Keratinocyte (primary cell): ENCODE results near the gene UBE2D2. TPM values are rescaled to one million over a fixed set of nuclear protein-coding genes. Genes with fewer than 3 reads are reported as not detected.

ENCODE experiments used
- DNase-seq: peaks from one replicate; pipeline ENCODE4 v3.0.0-alpha.2; 2011; ENCODE audit warnings: low read depth, missing footprints, low spot score
- FAIRE-seq: peaks from 2 replicates; lab custom pipeline; 2011; peaks lifted over from hg19 to GRCh38; lab: Jason Lieb, UNC
- H2AFZ ChIP-seq: 2 replicates; pipeline ENCODE4 v1.6.0; 2012; ENCODE audit warnings: low read length, control low read depth, inconsistent platforms; ENCODE audit not compliant: control insufficient read depth
- H3K27ac ChIP-seq: 2 replicates; pipeline ENCODE4 v1.5.1; 2011; ENCODE audit warnings: low read length; ENCODE audit not compliant: control insufficient read depth, insufficient read depth
- H3K27me3 ChIP-seq: 3 replicates; pipeline ENCODE4 v1.6.0; 2011; ENCODE audit warnings: low read length; ENCODE audit not compliant: control insufficient read depth, insufficient read depth; ENCODE audit errors: extremely low read depth
- H3K36me3 ChIP-seq, 2 experiments: 2 replicates in 1 of 2; 3 replicates in 1 of 2; pipeline ENCODE4 v1.5.1; 2011; ENCODE audit warnings: low read length in 2 of 2, mild to moderate bottlenecking in 1 of 2; ENCODE audit not compliant: control insufficient read depth in 2 of 2, insufficient read depth in 2 of 2; ENCODE audit errors: extremely low read depth in 1 of 2
- H3K4me1 ChIP-seq: 3 replicates; pipeline ENCODE4 v1.5.1; 2011; ENCODE audit warnings: low read length; ENCODE audit not compliant: control insufficient read depth, insufficient read depth; ENCODE audit errors: extremely low read depth
- H3K4me2 ChIP-seq: 3 replicates; pipeline ENCODE4 v1.6.0; 2011; ENCODE audit warnings: low read depth, low read length; ENCODE audit not compliant: control insufficient read depth, insufficient read depth; ENCODE audit errors: extremely low read depth
- H3K4me3 ChIP-seq, 3 experiments: fragments of 200-600 bp in 1 of 3; sonication (generic) in 1 of 3; 2 replicates in 2 of 3; 3 replicates in 1 of 3; pipeline ENCODE4 v1.5.1; 2011 to 2016; ENCODE audit warnings: low read length in 3 of 3, mild to moderate bottlenecking in 3 of 3, control low read depth in 2 of 3, inconsistent platforms in 1 of 3, low read depth in 1 of 3, mixed read lengths in 1 of 3, mixed run types in 1 of 3, moderate library complexity in 1 of 3; ENCODE audit not compliant: control insufficient read depth in 2 of 3, insufficient read depth in 2 of 3; ENCODE audit errors: extremely low read depth in 1 of 3
- H3K79me2 ChIP-seq: 2 replicates; pipeline ENCODE4 v1.6.0; 2012; ENCODE audit warnings: low read length; ENCODE audit not compliant: control insufficient read depth, insufficient read depth
- H3K9ac ChIP-seq: 3 replicates; pipeline ENCODE4 v1.6.0; 2011; ENCODE audit warnings: low read length; ENCODE audit not compliant: control insufficient read depth, insufficient read depth; ENCODE audit errors: extremely low read depth
- H3K9me1 ChIP-seq: 3 replicates; pipeline ENCODE4 v1.6.0; 2011; ENCODE audit warnings: low read length; ENCODE audit not compliant: control insufficient read depth, insufficient read depth; ENCODE audit errors: extremely low read depth
- H3K9me3 ChIP-seq: 2 replicates; pipeline ENCODE4 v1.5.1; 2012; ENCODE audit warnings: low read depth, low read length; ENCODE audit not compliant: control insufficient read depth
- H4K20me1 ChIP-seq: 3 replicates; pipeline ENCODE4 v1.6.0; 2011; ENCODE audit warnings: low read length; ENCODE audit not compliant: control insufficient read depth, insufficient read depth; ENCODE audit errors: extremely low read depth
- EZH2 ChIP-seq: IDR thresholded peaks from one replicate; pipeline ENCODE4 v1.6.1; 2012; ENCODE audit warnings: inconsistent platforms, mild to moderate bottlenecking, low read length, moderate library complexity
- dilution Hi-C: fragments of 300-500 bp; cut with MboI; formaldehyde crosslinking; loops from one replicate; pipeline ENCODE4 v1.7.0; 2020; ENCODE audit warnings: low sequenced_read_pairs; ENCODE audit not compliant: extremely low pct_ligation_motif_present
- polyA plus RNA-seq, 5 experiments: library from polyadenylated mRNA; depleted of rRNA in 3 of 5; stranded (reverse) in 3 of 5; stranded (forward) in 1 of 5; unstranded in 1 of 5; fragments of >200 nt; gene quantifications; 1 replicate in 1 of 5; 2 replicates in 3 of 5; 3 replicates in 1 of 5; pipeline versions ENCODE4 v1.2.1 to v1.2.3, GENCODE V29; 2011 to 2012; ENCODE audit warnings: missing spikeins in 2 of 5, low read depth in 1 of 5, low replicate concordance in 1 of 5
- TF ChIP-seq, protein P1 (sequence below), 3 experiments: IDR thresholded peaks in 1 of 3; conservative IDR thresholded peaks in 1 of 3; optimal IDR thresholded peaks in 1 of 3; 2 replicates in 2 of 3; 3 replicates in 1 of 3; pipeline versions ENCODE3 to v1.5.1; 2011; ENCODE audit warnings: low read length in 3 of 3, mild to moderate bottlenecking in 3 of 3, moderate library complexity in 2 of 3, control low read depth in 1 of 3, inconsistent platforms in 1 of 3; ENCODE audit not compliant: insufficient read depth in 2 of 3; ENCODE audit errors: extremely low read depth in 1 of 3

The UBE2D2 gene
- polyA plus RNA-seq, 1 donor (not counting 4 experiments of a cell fraction or from before 2014, with no cell fraction given): 127 TPM

DNA sequence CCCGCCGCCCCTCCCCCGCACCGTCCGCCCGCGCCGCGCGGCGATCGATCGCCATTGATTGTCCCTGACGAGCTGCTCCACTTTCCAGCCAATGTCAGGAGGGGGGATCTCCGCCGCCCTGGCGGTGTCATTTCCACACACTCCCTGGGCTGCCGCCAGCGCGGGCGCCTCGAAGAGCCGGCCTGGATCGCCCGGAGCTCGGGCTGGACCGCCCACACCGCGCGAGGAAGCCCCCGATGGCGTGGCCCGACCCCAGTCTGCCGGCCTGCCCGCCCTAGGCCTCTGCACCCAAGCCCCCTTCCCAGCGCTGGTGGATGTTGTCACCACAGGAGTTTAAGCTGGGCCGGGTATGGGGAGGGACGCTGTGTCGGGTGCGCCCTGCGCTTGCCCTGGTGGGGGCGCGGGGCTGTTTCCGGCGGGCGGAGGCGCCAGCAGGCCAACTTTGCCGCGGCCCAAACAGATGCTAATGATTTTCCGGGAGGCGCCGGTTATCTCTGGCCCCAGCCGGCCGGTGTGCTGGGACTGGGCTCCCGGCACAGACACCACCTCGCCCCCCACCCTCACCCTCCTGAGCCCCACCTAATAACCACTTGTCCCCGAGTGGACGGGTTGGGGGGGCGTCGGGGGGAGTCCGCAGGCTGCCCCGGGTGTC lies 76.4 kb downstream of the UBE2D2 start:
- no peak overlapping the region for H3K9ac ChIP-seq
- peaks cover 1 to 4% of the 10 kb centered on the region in 2 experiments for H3K36me3 ChIP-seq
- dilution Hi-C loops: no loop called here
- no peaks in the 10 kb centered on the region for H3K9me3 ChIP-seq
- DNase-seq (no peak), FAIRE-seq (no peak)
- no peak overlapping the region for H2AFZ ChIP-seq
- H4K20me1 ChIP-seq: peaks cover 4% of the 10 kb centered on the region
- peaks cover 25% of the 10 kb centered on the region for H3K4me1 ChIP-seq
- H3K27ac ChIP-seq: no peak overlapping the region
- peak overlapping the region; percentile 59 for H3K4me2 ChIP-seq
- H3K4me3 ChIP-seq: peak overlapping the region in 1 of 3 experiments; percentile 37
- TF ChIP-seq EZH2: no peak
- TF ChIP-seq, protein P1, sequence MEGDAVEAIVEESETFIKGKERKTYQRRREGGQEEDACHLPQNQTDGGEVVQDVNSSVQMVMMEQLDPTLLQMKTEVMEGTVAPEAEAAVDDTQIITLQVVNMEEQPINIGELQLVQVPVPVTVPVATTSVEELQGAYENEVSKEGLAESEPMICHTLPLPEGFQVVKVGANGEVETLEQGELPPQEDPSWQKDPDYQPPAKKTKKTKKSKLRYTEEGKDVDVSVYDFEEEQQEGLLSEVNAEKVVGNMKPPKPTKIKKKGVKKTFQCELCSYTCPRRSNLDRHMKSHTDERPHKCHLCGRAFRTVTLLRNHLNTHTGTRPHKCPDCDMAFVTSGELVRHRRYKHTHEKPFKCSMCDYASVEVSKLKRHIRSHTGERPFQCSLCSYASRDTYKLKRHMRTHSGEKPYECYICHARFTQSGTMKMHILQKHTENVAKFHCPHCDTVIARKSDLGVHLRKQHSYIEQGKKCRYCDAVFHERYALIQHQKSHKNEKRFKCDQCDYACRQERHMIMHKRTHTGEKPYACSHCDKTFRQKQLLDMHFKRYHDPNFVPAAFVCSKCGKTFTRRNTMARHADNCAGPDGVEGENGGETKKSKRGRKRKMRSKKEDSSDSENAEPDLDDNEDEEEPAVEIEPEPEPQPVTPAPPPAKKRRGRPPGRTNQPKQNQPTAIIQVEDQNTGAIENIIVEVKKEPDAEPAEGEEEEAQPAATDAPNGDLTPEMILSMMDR (optimal IDR thresholded peaks at IDR 0.05 in 1 of 3, IDR thresholded peaks at IDR 0.05 in 1 of 3, conservative IDR thresholded peaks at IDR 0.05 in 1 of 3; ENCODE audit: extremely low read depth in 1 of 3, insufficient read depth in 2 of 3, low read length in 3 of 3): no peak
- H3K9me1 ChIP-seq: no peaks in the 10 kb centered on the region
- H3K27me3 ChIP-seq: no peaks in the 10 kb centered on the region
- no peaks in the 10 kb centered on the region for H3K79me2 ChIP-seq

DNA sequence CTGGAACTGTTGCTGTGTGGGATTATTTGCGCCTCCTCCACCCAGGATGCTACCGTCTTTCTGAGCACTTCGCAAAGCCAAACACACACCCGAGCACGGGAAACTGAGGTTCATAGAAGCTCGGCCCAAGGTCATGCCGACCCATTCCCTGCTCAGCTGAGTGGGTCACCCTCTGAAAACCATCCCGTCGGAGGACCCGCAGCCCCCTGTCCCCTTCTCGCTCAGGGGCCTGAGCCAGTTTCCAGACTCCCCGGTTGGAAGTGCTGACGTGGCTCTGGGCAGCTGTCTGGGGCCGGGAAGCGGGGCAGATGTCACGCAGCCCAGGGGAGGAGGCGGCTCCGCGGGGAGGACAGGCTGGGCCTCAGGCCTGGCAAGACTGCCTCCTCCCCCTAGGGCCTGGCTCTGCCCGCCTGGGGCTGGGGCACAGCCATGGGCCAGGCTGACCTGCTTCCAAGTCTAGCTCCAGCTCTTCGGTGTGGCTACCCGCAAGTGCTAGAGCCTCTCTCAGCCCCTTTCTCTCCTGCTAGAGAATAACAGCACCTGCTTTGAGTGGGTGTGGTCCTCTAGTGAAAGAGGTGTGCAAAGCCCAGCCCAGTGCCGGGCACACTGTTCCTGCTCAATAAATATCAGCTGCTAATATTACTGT lies 77.1 kb downstream of the UBE2D2 start:
- H3K27ac ChIP-seq: no peak overlapping the region
- no peak for FAIRE-seq

More for the DNA sequence above, 77.1 kb downstream of the UBE2D2 start:
- Histone ChIP-seq H3K4me3 (peak overlapping the region in 1 of 3 experiments; percentile 37), H3K9me3 (no peaks in the 10 kb centered on the region), H3K79me2 (no peaks in the 10 kb centered on the region), H4K20me1 (peaks cover 4% of the 10 kb centered on the region), H3K27me3 (no peaks in the 10 kb centered on the region), H3K9ac (no peak overlapping the region), H2AFZ (no peak overlapping the region), H3K4me1 (peaks cover 25% of the 10 kb centered on the region), H3K36me3 (peaks cover 0 to 4% of the 10 kb centered on the region in 2 experiments), H3K9me1 (no peaks in the 10 kb centered on the region), H3K4me2 (no peak overlapping the region)
- TF ChIP-seq, protein P1 (optimal IDR thresholded peaks at IDR 0.05 in 1 of 3, IDR thresholded peaks at IDR 0.05 in 1 of 3, conservative IDR thresholded peaks at IDR 0.05 in 1 of 3; ENCODE audit: extremely low read depth in 1 of 3, insufficient read depth in 2 of 3, low read length in 3 of 3): no peak
- TF ChIP-seq EZH2: peak; percentile 22
- dilution Hi-C loops: no loop called here
- no peak for DNase-seq
